Esophagus muscularis mucosa (tissue), 4 donors: ENCODE measurements around the gene MBTD1. TPM values are rescaled to one million over a fixed set of nuclear protein-coding genes. Genes with fewer than 3 reads are reported as not detected.
"Not testable (repeated sequence)": the region's sequence is repeated elsewhere in the genome, so short reads cannot be mapped to it uniquely, and the experiment has no call there.

ENCODE experiments used
- DNase-seq: peaks from one replicate; pipeline ENCODE4 v3.0.0-alpha.2; 2017; ENCODE audit errors: extremely low spot score
- H3K27ac ChIP-seq, 4 donors: fragments of 200-600 bp; sonication (generic); replicated peaks in 1 of 4; 1 replicate in 3 of 4; 2 replicates in 1 of 4; pipeline ENCODE4 v1.5.1; 2016 to 2019; ENCODE audit warnings: mild to moderate bottlenecking in 1 of 4
- H3K27me3 ChIP-seq, 4 donors: fragments of 200-600 bp; sonication (generic); one replicate each; pipeline versions ENCODE4 v1.5.1 to v1.6.0; 2016 to 2019
- H3K36me3 ChIP-seq, 4 donors: fragments of 200-600 bp; sonication (generic); one replicate each; pipeline ENCODE4 v1.5.1; 2016 to 2019
- H3K4me1 ChIP-seq, 4 donors: fragments of 200-600 bp; sonication (generic); one replicate each; pipeline ENCODE4 v1.5.1; 2016 to 2019
- H3K4me3 ChIP-seq, 4 donors: fragments of 200-600 bp; sonication (generic); 1 replicate in 2 of 4; 2 replicates in 2 of 4; pipeline ENCODE4 v1.5.1; 2016 to 2019; ENCODE audit warnings: mild to moderate bottlenecking in 4 of 4, moderate library complexity in 1 of 4
- H3K9me3 ChIP-seq, 4 donors: fragments of 200-600 bp; sonication (generic); 1 replicate in 3 of 4; 2 replicates in 1 of 4; pipeline ENCODE4 v1.5.1; 2016 to 2019
- CTCF ChIP-seq, 3 experiments: fragments of 200-600 bp in 2 of 3; fragments of 450-650 bp in 1 of 3; sonication (generic) in 2 of 3; IDR thresholded peaks; one replicate each; pipeline ENCODE4 v1.5.1; 2017 to 2019; ENCODE audit warnings: antibody characterized with exemption in 3 of 3, mild to moderate bottlenecking in 2 of 3, moderate library complexity in 1 of 3
- EP300 ChIP-seq: sonication (generic); formaldehyde crosslinking; IDR thresholded peaks from one replicate; pipeline ENCODE4 v1.6.1; 2017; ENCODE audit warnings: antibody characterized with exemption
- POLR2A ChIP-seq: fragments of 450-650 bp; IDR thresholded peaks from one replicate; pipeline ENCODE4 v1.6.1; 2017; ENCODE audit warnings: antibody characterized with exemption, moderate library complexity, mild to moderate bottlenecking, low read depth
- POLR2AphosphoS5 ChIP-seq, 2 donors: sonication (generic); formaldehyde crosslinking; IDR thresholded peaks; one replicate each; pipeline ENCODE4 v1.6.1; 2017; ENCODE audit warnings: antibody characterized with exemption in 2 of 2
- WGBS: methylation state at CpG from one replicate; pipeline ENCODE4 v1.1.5; 2018; 5-methylcytosine and 5-hydroxymethylcytosine counted together
- intact Hi-C: fragments of 100-400 bp; cut with DNase I; formaldehyde crosslinking; loops from one replicate; pipeline ENCODE4 v1.15.1; 2023
- total RNA-seq, 4 donors: library from RNA; depleted of rRNA; stranded (reverse); fragments of >200 nt; gene quantifications; one replicate each; pipeline versions ENCODE4 v1.1.0 to v1.2.1, GENCODE V29; 2016

The MBTD1 gene
- 10 to 100 TPM in 1 of 4 donors, 1 to 10 TPM in 3; 9.2 to 11.2 (median 9.4) TPM for total RNA-seq

GRCh38 chr17:51259564-51260236, at the start of gene MBTD1:
Gene MBTD1 (minus strand): TSS chr17:51260049. CDS start chr17:51225161, 34,888 bp downstream.
- Histone ChIP-seq H3K4me3 (peak within 1 kb of the TSS; percentile 91 to 98 (median 93)), H3K27ac (peak within 1 kb of the TSS; percentile 93 to 99 (median 98)), H3K27me3 (no peaks in the 10 kb centered on the region), H3K4me1 (peaks cover 39 to 73% (median 69%) of the 10 kb centered on the region in 4 donors), H3K36me3 (peaks cover 0 to 27% (median 12%) of the 10 kb centered on the region in 4 donors), H3K9me3 (no peaks in the 10 kb centered on the region)
- peak; percentile 99 for DNase-seq
- TF ChIP-seq POLR2A (no peak), POLR2AphosphoS5 (IDR thresholded peaks at IDR 0.05) (peak; percentile 52 to 70)
- WGBS, result under 1% methylated on average over 34 of the region's 42 CpGs
- intact Hi-C loops, result loop anchor here (5.0 kb wide), 1 partner anchor 92 kb away; the partner anchor contains the start of gene NME2

GRCh38 chr17:51305182-51305581, 45.3 kb upstream of the MBTD1 start:
- H3K4me3 ChIP-seq, result no peak overlapping the region
- DNase-seq, result no peak
- no peaks in the 10 kb centered on the region for H3K4me1 ChIP-seq
- H3K27me3 ChIP-seq, result no peaks in the 10 kb centered on the region
- no peaks in the 10 kb centered on the region for H3K36me3 ChIP-seq
- 97% methylated on average over 7 of the region's 9 CpGs for WGBS
- TF ChIP-seq EP300, result no peak
- TF ChIP-seq POLR2AphosphoS5 (IDR thresholded peaks at IDR 0.05), result no peak
- no peaks in the 10 kb centered on the region for H3K9me3 ChIP-seq
- H3K27ac ChIP-seq, result no peak overlapping the region
- intact Hi-C loops, result no loop called here

GRCh38 chr17:51299859-51300258, 40.0 kb upstream of the MBTD1 start:
- Histone ChIP-seq H3K27me3 (no peaks in the 10 kb centered on the region), H3K4me1 (peaks cover 0 to 31% (median 20%) of the 10 kb centered on the region in 4 donors), H3K4me3 (no peak overlapping the region), H3K36me3 (peaks cover 0 to 34% (median 4%) of the 10 kb centered on the region in 4 donors), H3K27ac (no peak overlapping the region), H3K9me3 (no peaks in the 10 kb centered on the region)
- intact Hi-C loops, result loop anchor here (5.0 kb wide), 1 partner anchor 237 kb away; no protein-coding TSS in a partner anchor
- TF ChIP-seq POLR2AphosphoS5 (IDR thresholded peaks at IDR 0.05) (no peak), CTCF (IDR thresholded peaks at IDR 0.05) (no peak), EP300 (no peak)
- WGBS, result 96% methylated on average over 4 of the region's 4 CpGs
- DNase-seq, result no peak

- H3K36me3 ChIP-seq, result peaks cover 2 to 43% (median 12%) of the 10 kb centered on the region in 4 donors
Measured at GRCh38 chr17:51298508-51299371, 38.9 kb upstream of the MBTD1 start.

GRCh38 chr17:51294338-51294737, 34.5 kb upstream of the MBTD1 start:
- WGBS, result 97% methylated on average over 2 of the region's 2 CpGs
- H3K9me3 ChIP-seq, H3K27me3 ChIP-seq, DNase-seq, intact Hi-C loops, H3K4me3 ChIP-seq, H3K27ac ChIP-seq: not testable (repeated sequence)
- Histone ChIP-seq H3K36me3 (peaks cover 10 to 61% (median 30%) of the 10 kb centered on the region in 4 donors), H3K4me1 (peaks cover 0 to 55% (median 31%) of the 10 kb centered on the region in 4 donors)

More at GRCh38 chr17:51298508-51299371, 38.9 kb upstream of the MBTD1 start:
- no peak overlapping the region for H3K4me3 ChIP-seq
- TF ChIP-seq POLR2A (no peak), EP300 (no peak), POLR2AphosphoS5 (IDR thresholded peaks at IDR 0.05) (no peak), CTCF (IDR thresholded peaks at IDR 0.05) (peak; percentile 61 to 73 (median 72))
- intact Hi-C loops, result loop anchor here (5.0 kb wide), 1 partner anchor 239 kb away; no protein-coding TSS in a partner anchor
- no peak for DNase-seq
- no peaks in the 10 kb centered on the region for H3K9me3 ChIP-seq
- WGBS, result 69% methylated on average over 10 of the region's 10 CpGs
- no peaks in the 10 kb centered on the region for H3K27me3 ChIP-seq
- H3K4me1 ChIP-seq, result peaks cover 0 to 31% (median 20%) of the 10 kb centered on the region in 4 donors
- H3K27ac ChIP-seq, result peak overlapping the region in 1 of 4 donors; percentile 0

- WGBS, result 53% methylated on average over 2 of the region's 2 CpGs
- no peaks in the 10 kb centered on the region for H3K27me3 ChIP-seq
- intact Hi-C loops, result no loop called here
- H3K4me3 ChIP-seq, result no peak overlapping the region
- DNase-seq, result no peak
- peaks cover 29 to 88% (median 59%) of the 10 kb centered on the region in 4 donors for H3K36me3 ChIP-seq
- H3K9me3 ChIP-seq, result no peaks in the 10 kb centered on the region
- TF ChIP-seq POLR2A (no peak), EP300 (no peak), CTCF (IDR thresholded peaks at IDR 0.05) (no peak), POLR2AphosphoS5 (IDR thresholded peaks at IDR 0.05) (no peak)
- peak overlapping the region; percentile 58 to 77 (median 66) for H3K27ac ChIP-seq
- H3K4me1 ChIP-seq, result peaks cover 0 to 34% (median 21%) of the 10 kb centered on the region in 4 donors
Measured at GRCh38 chr17:51289696-51290111, 29.9 kb upstream of the MBTD1 start.
